NOMO-1 (cell line): ENCODE data around the gene CECR2.

Experiments
- DNase-seq, 2 experiments: peaks; one replicate each; lab custom pipeline; 2025; ENCODE audit not compliant: unreplicated experiment in 2 of 2; lab: John Stamatoyannopoulos, UW

Gene CECR2

GRCh38 chr22:17443405-17444203, 74.3 kb downstream of the CECR2 start:
- no peak for DNase-seq

GRCh38 chr22:17444204-17444504, 74.9 kb downstream of the CECR2 start:
- DNase-seq: no peak

GRCh38 chr22:17446698-17447097, 77.4 kb downstream of the CECR2 start:
- no peak for DNase-seq

GRCh38 chr22:17451316-17451715, 82.1 kb downstream of the CECR2 start:
- DNase-seq: no peak

GRCh38 chr22:17460895-17461294, 91.6 kb downstream of the CECR2 start:
- DNase-seq: no peak

DNA sequence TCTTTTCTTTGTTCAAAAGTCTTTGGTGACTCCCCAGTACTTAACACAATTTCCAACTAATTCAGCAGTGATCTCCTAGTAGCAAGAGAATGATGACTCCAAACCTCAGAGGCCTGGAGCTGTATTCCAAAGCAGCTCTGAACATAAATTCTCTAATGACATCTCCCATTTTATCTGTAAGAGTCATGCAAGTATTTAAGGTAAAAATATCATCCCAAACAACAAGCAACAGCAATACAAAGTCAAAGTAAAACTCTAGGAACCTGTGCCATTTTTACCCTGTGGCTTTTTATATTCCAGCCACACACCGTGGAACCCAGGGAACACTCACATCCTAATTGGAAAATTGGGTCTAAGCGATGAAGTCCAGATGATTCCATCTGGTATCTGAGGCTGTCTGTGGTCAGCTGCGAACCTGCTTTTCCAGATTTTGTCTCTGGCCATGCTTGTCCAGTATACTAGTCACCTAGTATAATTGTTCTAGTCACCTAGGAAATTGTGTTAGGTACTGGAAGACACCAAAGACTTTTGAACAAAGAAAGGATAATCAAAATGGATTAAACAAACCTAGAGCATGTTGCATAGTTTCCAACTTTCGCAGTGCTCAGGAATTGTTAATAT, 101.7 kb downstream of the CECR2 start:
- DNase-seq: no peak

DNA sequence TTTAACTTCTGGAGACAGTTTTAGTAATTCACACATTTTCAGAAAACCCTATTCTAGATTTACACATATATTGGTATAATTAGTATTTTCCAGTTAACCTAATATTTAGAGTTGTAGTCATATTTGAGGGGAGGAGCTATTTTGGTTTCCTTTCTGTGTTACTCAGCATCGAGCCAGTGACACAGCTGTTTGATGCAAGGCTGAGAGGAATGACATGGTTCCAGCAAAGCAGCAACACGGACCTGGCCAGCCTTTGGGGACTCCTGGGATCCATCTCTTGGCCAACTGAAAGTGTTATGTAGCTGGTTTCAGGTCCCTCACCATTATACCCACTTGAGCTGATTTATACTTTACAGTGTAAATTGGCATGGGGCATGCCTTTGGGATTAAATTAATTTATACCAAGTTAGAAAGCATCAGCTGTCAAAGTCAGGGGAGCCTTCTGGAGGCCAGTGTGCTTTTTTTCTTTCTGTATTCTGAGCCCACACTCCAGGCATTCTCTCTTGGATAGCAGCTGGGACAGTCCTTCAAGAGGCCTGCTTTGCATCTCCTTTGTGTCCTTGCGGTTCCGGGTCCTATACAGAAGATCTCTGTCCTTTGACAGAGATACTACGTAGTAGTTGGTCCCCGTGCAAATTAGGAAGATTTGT, 102.8 kb downstream of the CECR2 start:
- no peak for DNase-seq

DNA sequence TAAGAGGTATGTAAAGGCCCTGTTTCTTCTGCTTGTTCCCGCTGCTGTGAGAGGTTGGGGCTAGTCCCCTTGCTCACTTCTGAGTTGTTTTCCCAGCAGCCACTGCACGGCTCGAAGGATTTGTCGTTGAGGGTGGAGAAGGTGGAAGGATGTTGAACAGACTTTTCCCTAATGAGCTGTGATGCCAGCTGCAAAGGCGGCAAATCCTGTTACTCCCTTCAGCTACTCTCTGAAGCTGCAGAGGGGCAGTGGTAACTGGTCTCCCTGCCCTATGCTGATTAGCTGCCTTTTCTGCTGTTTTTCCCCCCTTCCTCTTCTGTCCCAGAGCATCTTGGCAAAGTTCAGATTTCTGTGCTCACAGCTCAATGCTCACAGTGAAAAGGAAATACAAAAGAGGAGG, 103.7 kb downstream of the CECR2 start:
- DNase-seq: no peak

DNA sequence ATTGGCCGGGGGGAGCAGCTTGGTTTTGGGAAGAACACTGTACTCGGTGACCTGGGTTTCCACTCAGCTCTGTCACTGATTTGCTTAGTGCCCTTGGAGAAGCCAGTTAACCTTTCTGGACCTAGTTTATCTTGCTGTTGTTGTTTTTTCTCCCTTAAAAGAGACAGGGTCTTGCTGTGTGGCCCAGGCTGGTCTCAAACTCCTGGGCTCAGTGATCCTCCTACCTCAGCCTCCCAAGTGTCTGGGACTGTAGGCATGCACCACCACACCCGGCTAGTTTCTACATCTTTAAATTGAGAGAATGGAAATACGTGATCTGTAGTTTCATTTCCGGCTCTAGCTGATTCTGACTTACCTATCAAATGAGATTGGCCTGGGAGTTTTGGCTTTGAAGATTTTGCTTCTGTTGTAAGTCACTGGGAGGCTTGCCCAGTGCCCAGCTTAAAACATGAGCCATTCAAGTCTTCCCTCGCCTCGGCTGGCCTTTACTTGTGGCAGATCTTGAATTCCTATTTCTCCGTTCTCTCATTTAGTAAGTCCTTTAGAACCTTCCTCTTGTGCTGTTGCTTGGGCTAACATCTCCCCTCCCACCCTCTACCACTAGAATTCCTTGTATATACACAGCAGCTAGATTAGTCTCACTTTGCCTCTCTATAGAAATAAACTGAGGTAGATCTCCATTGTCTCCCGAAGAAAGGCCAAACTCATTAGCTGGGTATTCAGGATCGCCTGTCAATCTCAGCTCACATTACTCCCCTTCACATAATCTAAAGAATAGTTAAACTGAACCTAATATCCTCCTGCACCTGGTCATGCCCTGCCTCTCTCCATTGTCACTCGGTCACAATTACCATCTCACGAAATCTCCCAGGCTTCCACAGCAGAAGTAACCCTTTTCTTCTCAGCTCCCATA, 106.3 kb downstream of the CECR2 start:
- no peak for DNase-seq

GRCh38 chr22:17476838-17477237, 107.6 kb downstream of the CECR2 start:
- peak in 1 of 2 experiments; percentile 32 for DNase-seq

GRCh38 chr22:17477391-17477833, 108.2 kb downstream of the CECR2 start:
- DNase-seq: peak; percentile 88 to 96

GRCh38 chr22:17479135-17479534, 109.9 kb downstream of the CECR2 start:
- DNase-seq: no peak

DNA sequence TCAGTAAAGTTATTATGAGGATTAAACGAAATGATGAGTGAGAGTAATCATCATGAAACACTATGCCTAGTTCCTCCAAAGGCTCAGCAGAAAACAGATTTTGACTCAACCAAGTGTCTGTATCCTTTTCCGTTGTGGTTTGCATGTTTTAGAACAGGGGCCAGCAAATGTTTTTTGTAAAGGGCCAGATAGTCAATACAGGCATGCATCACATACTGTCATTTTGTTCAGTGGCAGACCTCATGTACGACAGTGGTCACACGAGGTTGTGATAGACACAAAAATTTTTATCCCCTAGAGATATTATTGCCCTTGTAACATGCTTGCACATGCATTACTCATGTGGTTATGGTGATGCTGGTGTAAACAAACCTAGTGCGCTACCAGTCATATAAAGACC, 112.2 kb downstream of the CECR2 start:
- DNase-seq: peak in 1 of 2 experiments; percentile 38

GRCh38 chr22:17483688-17484372, 114.6 kb downstream of the CECR2 start:
- DNase-seq: peak; percentile 58 to 88

- no peak for DNase-seq
Observed at GRCh38 chr22:17484608-17485007, 115.3 kb downstream of the CECR2 start.

DNA sequence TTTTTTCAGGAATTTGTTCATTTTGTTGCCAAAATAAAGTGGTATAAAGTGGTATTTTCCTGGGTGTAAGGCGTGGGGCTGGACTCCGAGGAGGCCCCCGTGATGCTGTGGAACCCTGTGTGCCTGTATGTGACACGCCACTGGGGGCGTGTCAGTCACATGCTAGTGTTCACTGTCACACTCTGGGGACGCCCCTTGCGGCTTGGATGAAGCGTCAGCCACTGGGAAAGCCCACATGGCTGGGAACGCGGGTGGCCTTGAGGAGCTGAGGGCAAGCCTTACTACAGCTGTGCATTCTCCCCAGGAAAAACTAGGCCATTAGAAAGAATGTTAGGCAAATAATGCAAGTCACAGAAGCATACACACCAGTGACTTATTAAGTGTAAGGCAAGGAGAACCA, 117.1 kb downstream of the CECR2 start:
- DNase-seq: no peak

DNA sequence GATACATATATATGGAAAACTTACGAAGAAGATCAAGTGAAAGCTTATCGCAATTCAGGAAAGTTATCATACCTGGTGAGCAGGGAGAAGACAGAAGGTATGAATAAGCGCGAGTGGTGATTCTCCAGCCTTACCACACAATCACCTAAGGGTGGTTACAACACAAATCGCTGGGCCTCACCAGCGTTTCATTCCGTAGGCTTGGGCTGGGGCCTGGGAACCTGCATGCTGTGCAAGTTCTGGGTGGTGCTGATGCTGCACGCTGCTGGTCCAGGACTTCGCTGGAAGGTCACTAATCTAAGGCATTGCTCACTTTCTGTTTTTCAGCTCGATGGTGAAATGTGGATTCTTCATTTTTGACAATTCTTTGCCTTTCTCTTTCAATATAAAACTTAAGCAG, 117.5 kb downstream of the CECR2 start:
- DNase-seq: no peak

GRCh38 chr22:17489101-17489500, 119.8 kb downstream of the CECR2 start:
- no peak for DNase-seq

GRCh38 chr22:17491090-17491640, 121.9 kb downstream of the CECR2 start:
- DNase-seq: peak in 1 of 2 experiments; percentile 49

GRCh38 chr22:17492247-17492646, 123.0 kb downstream of the CECR2 start:
- no peak for DNase-seq
